ENCODE results near the gene PCBP2.

GRCh38 chr12:53465679-53466078 is 13.8 kb downstream of the PCBP2 start:
- no peak for TF ChIP-seq CTCF (IDR thresholded peaks at IDR 0.05; ENCODE audit: low read depth, low read length)
- no peak for TF ChIP-seq POLR2A (IDR thresholded peaks at IDR 0.05; ENCODE audit: extremely low read depth, insufficient read length)
- TF ChIP-seq MAX (IDR thresholded peaks at IDR 0.05; ENCODE audit: low read depth, low read length), result no peak

Data from NB4 (cell line).